GM12874 (cell line): Measurements from ENCODE around the gene FASTKD2.

Experiments used
- TF ChIP-seq, protein P1 (sequence below): IDR thresholded peaks from 2 replicates; pipeline ENCODE4 v1.5.1; 2011; ENCODE audit warnings: low read depth, mild to moderate bottlenecking, control low read depth, low read length, moderate library complexity; ENCODE audit not compliant: insufficient read depth

Gene FASTKD2

DNA sequence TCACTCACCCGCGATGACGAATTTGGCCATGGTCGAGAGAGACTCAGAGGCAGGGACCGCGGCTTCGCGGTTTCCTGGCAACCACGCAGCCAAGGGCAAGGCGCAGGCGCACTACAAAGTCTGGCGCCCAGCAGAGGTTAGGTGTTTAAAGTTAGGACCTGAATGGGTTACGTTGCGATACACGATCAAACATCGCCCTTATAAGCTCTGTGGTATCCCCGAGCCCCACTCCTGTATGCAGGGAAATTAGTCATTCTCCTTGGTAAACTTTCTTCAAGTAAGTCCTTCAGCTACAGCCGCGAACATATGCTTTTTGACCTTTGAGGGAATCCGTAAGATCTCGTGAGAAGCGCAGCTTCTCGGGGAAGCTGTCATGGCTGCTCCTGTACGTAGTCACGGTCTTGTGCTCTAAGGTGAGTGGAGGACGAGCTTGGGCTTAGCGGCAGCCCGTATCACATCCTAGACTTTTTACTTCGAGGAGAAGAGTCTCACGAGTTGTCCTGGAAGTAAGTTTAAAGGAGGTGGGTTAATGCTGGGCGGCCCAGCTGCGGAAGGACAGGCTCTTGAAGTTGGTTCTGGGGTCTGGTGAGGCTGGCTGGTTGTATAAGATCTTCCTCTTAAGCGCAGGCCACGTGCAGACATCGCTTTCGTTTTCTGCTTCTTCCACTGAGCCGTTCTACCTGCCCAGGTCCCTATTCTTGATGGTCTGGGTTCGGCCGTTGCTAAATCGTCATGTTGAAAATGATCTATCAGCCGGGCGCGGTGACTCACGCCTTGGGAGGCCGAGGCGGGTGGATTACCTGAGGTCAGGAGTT, at the start of gene FASTKD2, which contains the start of gene MDH1B:
FASTKD2 (plus strand) TSS at position 365 of the 815 bp plus-strand sequence. CDS start 1,088 bp downstream, outside the sequence.
MDH1B (minus strand) TSS at position 87 of the 815 bp plus-strand sequence; CDS start at position 30, 57 bp downstream.
- TF ChIP-seq, protein P1, sequence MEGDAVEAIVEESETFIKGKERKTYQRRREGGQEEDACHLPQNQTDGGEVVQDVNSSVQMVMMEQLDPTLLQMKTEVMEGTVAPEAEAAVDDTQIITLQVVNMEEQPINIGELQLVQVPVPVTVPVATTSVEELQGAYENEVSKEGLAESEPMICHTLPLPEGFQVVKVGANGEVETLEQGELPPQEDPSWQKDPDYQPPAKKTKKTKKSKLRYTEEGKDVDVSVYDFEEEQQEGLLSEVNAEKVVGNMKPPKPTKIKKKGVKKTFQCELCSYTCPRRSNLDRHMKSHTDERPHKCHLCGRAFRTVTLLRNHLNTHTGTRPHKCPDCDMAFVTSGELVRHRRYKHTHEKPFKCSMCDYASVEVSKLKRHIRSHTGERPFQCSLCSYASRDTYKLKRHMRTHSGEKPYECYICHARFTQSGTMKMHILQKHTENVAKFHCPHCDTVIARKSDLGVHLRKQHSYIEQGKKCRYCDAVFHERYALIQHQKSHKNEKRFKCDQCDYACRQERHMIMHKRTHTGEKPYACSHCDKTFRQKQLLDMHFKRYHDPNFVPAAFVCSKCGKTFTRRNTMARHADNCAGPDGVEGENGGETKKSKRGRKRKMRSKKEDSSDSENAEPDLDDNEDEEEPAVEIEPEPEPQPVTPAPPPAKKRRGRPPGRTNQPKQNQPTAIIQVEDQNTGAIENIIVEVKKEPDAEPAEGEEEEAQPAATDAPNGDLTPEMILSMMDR = no peak

DNA sequence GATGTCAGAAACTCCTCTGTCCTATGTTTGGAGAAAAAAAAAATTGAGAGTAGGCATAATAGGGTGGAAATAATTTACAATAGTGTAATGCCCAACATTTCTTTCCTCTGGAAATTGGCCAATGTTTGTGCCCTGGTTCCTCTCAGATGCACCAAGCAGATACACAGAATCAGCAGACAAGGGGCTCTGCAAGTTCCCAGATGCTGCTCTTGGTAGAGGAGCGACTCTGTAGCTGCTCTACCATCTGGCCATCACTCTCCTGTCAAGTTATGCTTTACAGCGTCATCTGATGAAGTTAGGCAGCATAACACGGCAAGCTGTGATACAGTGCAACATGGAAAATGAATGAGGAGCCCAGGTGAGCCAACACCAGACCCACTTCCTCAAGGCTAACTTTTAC, 48.8 kb upstream of the FASTKD2 start:
- TF ChIP-seq, protein P1 = no peak

DNA sequence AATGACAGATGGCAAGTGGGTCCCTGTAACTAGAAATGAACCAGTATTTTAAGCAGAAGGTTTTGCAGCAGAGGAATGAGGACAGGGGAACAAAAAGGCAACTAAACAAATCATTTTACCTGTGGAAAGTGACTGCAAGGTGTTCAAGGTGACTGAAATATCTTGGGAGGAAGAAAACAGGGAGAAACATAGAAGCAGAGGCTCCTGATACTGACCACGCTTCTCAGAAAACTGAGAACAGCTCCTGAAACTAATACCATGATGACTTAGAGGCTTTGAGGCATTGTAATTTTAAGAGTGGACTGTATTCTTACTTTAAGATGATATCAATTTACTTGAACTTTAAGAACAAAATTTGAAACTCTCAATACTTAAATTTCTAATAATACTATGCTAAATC, 47.1 kb upstream of the FASTKD2 start, which contains the start of gene DYTN:
DYTN (minus strand) TSS at position 101 of the 400 bp plus-strand sequence. CDS start 117 bp downstream, outside the sequence.
- TF ChIP-seq, protein P1 = no peak

DNA sequence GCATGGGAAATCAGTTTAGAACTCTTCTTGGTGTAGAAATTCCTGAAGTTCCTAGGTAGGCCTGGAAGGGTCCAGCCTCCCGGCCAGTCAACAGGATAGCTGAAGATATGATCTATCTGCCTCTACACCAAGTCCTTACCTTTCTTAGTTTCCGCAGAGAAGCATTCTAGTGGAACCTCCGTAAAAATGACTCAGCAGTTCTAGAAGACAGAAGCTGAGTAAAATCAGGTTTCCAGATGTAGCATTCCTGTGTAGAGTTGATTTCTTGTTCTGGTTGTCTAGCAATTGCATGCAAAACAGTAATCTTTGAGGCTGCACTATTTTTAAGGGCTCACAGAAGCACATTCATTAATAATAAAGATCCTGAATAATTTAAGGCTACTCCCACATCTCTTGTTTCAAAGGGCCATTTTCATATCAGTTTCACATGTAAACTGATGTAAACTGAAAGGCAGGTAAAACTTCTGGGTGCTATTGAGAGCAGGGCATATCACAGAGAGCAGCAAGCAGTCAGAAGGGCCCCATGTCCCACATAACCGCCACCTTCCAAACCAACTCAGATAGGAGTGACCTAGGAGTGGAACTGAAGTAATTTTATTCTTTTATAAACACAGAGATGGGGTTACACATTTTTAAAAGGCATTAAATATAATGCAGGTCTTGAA, 44.0 kb upstream of the FASTKD2 start:
- TF ChIP-seq, protein P1 = no peak

DNA sequence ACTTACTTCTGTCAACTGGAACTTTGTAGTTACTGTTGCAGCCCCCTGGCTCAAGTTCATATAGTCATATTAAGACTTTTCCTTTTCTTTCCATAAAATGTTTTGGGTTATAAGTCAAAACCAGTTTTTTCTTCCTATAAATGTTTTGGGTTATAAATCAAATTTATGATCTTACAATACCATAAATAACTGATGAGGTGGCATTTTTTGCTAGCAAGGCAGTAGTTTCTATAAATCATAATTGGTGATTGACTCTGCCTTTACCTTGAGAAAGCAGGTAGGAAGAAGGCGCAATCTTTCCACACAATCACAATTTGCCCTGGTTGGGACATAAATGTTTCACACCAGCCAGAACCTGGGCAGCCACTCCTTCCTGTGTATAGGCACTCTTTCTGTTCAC, 42.1 kb upstream of the FASTKD2 start:
- TF ChIP-seq, protein P1 = no peak

DNA sequence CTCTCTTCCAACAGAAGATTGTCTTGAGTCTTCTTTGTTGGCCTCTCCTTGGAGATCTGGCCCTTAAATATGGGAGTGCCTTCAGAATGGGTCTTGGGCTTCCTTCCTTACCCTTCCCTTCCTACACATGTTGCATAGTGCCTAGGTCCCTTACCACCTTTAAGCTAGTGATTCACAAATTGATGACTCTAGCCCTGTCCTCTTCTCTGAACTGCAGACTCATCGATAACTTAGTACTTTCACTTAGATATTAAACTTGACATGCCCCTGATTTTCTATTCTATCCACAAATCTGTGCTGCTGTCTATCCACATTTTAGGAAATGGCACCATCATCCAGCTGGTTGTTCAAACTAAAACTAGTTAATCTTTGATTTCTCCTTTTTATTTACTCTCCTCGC, 38.1 kb upstream of the FASTKD2 start:
- TF ChIP-seq, protein P1 = no peak
